Panc1 (cell line): Measurements from ENCODE around the gene PSKH1. TPM values are rescaled to one million over a fixed set of nuclear protein-coding genes. Genes with fewer than 3 reads are reported as not detected.

Source experiments
- ATAC-seq: fragments of 200-7000 bp; cut with Tn5 transposase; 2 replicates; pipeline ENCODE4 v1.9.1; 2020; ENCODE audit warnings: mild to moderate bottlenecking, moderate library complexity
- BruUV-seq: library from RNA; stranded (reverse); fragments of 400-500 nt; replicated peaks from 2 replicates; lab custom pipeline; 2021; lab: Mats Ljungman, UMichigan
- CTCF ChIA-PET: fragments of 300-600 bp; sonication (Branson Sonifier 250); formaldehyde crosslinking; loops from one replicate; lab custom pipeline; 2022; ENCODE audit warnings: antibody characterized with exemption; lab: Charles Lee
- POLR2A ChIA-PET: fragments of 300-600 bp; sonication (Branson Sonifier 250); formaldehyde crosslinking; loops from one replicate; lab custom pipeline; 2022; ENCODE audit warnings: antibody characterized with exemption; lab: Charles Lee
- DNase-seq: peaks from one replicate; pipeline ENCODE4 v3.0.0-alpha.2; 2010; ENCODE audit warnings: low read depth, low spot score
- H3K27ac ChIP-seq: 2 replicates; pipeline ENCODE4 v1.5.1; 2011; ENCODE audit warnings: mild to moderate bottlenecking, low read length, inconsistent platforms
- H3K27me3 ChIP-seq: fragments of 200-500 bp; sonication (Bioruptor generic); 2 replicates; pipeline ENCODE4 v1.6.0; 2014; ENCODE audit warnings: low read length, inconsistent platforms; ENCODE audit not compliant: control insufficient read depth, insufficient read depth
- H3K36me3 ChIP-seq: fragments of 200-500 bp; sonication (Bioruptor generic); 2 replicates; pipeline ENCODE4 v1.5.1; 2014; ENCODE audit warnings: inconsistent platforms, mild to moderate bottlenecking, low read length, moderate library complexity; ENCODE audit not compliant: control insufficient read depth, insufficient read depth
- H3K4me1 ChIP-seq: 2 replicates; pipeline ENCODE4 v1.5.1; 2011; ENCODE audit warnings: inconsistent platforms, mild to moderate bottlenecking, low read length, moderate library complexity; ENCODE audit not compliant: control insufficient read depth, insufficient read depth
- H3K4me3 ChIP-seq, 2 experiments: 2 replicates each; pipeline ENCODE4 v1.5.1; 2011 to 2012; ENCODE audit warnings: low read depth in 2 of 2, low read length in 2 of 2, mild to moderate bottlenecking in 2 of 2, inconsistent platforms in 1 of 2, moderate library complexity in 1 of 2
- H3K9me3 ChIP-seq: fragments of 200-500 bp; sonication (Bioruptor generic); 2 replicates; pipeline ENCODE4 v1.5.1; 2014; ENCODE audit warnings: low read depth, mild to moderate bottlenecking, inconsistent platforms, low read length, moderate library complexity; ENCODE audit not compliant: control insufficient read depth, insufficient read depth
- POLR2AphosphoS5 ChIP-seq: IDR thresholded peaks from 2 replicates; pipeline ENCODE4 v1.6.1; 2012; ENCODE audit warnings: mild to moderate bottlenecking, low read depth, low read length, moderate library complexity
- SIN3A ChIP-seq: IDR thresholded peaks from 2 replicates; pipeline ENCODE4 v1.6.1; 2012; ENCODE audit warnings: low read depth, mild to moderate bottlenecking, low read length, moderate library complexity, borderline replicate concordance; ENCODE audit not compliant: insufficient read depth
- TCF7L2 ChIP-seq: IDR thresholded peaks from 2 replicates; pipeline ENCODE4 v1.6.1; 2011; ENCODE audit warnings: mild to moderate bottlenecking, low read depth, low read length, inconsistent platforms
- in situ Hi-C: cut with HindIII; loops from 2 replicates; pipeline ENCODE4 v1.10.0; 2016; ENCODE audit warnings: low sequenced_read_pairs, low pct_unique_long_range_greater_than_20kb
- intact Hi-C: fragments of 100-400 bp; cut with micrococcal nuclease; formaldehyde crosslinking; loops from one replicate; pipeline ENCODE4 v1.10.0; 2022; ENCODE audit not compliant: unreplicated experiment
- total RNA-seq: library from RNA; stranded (reverse); gene quantifications from one replicate; pipeline ENCODE4 v1.2.1, GENCODE V29; 2021; ENCODE audit not compliant: unreplicated experiment
- TF ChIP-seq, protein P1 (sequence below): fragments of 450-650 bp; IDR thresholded peaks from 2 replicates; pipeline ENCODE4 v1.5.1; 2017; ENCODE audit warnings: mild to moderate bottlenecking
- TF ChIP-seq, protein P2 (sequence below), 2 experiments: IDR thresholded peaks; 2 replicates each; pipeline ENCODE4 v1.6.1; 2011 to 2012; ENCODE audit warnings: low read depth in 2 of 2, control low read depth in 1 of 2, low read length in 1 of 2, mild to moderate bottlenecking in 1 of 2, moderate library complexity in 1 of 2; ENCODE audit not compliant: insufficient read depth in 1 of 2

PSKH1 gene
- total RNA-seq, 1 experiment from 2014 or later, result 17.8 TPM

DNA sequence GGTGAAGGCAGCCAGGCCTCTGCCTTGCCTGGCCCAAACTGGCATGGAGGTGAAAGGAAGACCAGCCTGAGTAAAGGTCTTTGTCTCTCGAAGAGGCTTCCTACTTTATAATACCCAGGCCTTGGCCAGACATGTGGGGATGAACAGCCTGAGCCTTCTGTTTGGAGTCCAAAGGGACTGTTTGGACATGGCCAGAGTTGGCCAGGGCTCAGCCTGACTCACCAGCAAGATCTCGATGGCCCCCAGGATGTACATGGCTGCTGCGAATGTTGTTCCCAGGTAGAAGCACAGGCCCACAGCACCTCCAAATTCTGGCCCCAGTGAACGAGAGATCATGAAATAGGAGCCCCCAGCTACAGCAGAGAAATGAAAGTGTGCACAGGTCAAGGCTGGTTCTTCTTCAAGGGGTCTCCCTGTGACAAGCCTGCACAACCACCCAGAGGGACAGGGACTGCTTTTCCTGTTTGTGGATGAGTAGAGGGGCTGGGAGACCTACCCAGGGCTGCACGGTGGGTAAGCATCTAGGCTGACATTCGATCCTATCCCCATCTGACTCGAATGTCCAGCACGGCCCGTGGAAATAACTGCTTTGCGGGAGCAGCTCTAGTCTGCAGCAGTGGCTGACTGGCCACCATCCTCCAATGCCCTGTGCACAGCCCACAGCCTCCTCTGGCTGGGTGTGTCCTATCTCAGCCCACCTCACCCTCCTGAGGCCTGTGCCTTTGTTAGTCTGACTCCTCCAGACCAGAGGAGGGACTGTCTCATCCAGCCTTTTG lies 61.6 kb downstream of the PSKH1 start:
- H3K4me1 ChIP-seq, result no peaks in the 10 kb centered on the region
- no peak for TF ChIP-seq SIN3A
- TF ChIP-seq, protein P1, sequence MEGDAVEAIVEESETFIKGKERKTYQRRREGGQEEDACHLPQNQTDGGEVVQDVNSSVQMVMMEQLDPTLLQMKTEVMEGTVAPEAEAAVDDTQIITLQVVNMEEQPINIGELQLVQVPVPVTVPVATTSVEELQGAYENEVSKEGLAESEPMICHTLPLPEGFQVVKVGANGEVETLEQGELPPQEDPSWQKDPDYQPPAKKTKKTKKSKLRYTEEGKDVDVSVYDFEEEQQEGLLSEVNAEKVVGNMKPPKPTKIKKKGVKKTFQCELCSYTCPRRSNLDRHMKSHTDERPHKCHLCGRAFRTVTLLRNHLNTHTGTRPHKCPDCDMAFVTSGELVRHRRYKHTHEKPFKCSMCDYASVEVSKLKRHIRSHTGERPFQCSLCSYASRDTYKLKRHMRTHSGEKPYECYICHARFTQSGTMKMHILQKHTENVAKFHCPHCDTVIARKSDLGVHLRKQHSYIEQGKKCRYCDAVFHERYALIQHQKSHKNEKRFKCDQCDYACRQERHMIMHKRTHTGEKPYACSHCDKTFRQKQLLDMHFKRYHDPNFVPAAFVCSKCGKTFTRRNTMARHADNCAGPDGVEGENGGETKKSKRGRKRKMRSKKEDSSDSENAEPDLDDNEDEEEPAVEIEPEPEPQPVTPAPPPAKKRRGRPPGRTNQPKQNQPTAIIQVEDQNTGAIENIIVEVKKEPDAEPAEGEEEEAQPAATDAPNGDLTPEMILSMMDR, result no peak
- no peak for TF ChIP-seq POLR2AphosphoS5
- TF ChIP-seq, protein P2, sequence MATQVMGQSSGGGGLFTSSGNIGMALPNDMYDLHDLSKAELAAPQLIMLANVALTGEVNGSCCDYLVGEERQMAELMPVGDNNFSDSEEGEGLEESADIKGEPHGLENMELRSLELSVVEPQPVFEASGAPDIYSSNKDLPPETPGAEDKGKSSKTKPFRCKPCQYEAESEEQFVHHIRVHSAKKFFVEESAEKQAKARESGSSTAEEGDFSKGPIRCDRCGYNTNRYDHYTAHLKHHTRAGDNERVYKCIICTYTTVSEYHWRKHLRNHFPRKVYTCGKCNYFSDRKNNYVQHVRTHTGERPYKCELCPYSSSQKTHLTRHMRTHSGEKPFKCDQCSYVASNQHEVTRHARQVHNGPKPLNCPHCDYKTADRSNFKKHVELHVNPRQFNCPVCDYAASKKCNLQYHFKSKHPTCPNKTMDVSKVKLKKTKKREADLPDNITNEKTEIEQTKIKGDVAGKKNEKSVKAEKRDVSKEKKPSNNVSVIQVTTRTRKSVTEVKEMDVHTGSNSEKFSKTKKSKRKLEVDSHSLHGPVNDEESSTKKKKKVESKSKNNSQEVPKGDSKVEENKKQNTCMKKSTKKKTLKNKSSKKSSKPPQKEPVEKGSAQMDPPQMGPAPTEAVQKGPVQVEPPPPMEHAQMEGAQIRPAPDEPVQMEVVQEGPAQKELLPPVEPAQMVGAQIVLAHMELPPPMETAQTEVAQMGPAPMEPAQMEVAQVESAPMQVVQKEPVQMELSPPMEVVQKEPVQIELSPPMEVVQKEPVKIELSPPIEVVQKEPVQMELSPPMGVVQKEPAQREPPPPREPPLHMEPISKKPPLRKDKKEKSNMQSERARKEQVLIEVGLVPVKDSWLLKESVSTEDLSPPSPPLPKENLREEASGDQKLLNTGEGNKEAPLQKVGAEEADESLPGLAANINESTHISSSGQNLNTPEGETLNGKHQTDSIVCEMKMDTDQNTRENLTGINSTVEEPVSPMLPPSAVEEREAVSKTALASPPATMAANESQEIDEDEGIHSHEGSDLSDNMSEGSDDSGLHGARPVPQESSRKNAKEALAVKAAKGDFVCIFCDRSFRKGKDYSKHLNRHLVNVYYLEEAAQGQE (IDR thresholded peaks at IDR 0.05; ENCODE audit: insufficient read depth in 1 of 2, low read depth in 2 of 2, low read length in 1 of 2), result no peak
- no peak for TF ChIP-seq TCF7L2
- in situ Hi-C loops, result no loop called here
- H3K9me3 ChIP-seq, result no peaks in the 10 kb centered on the region
- no peak overlapping the region for H3K4me3 ChIP-seq
- CTCF ChIA-PET, result no interaction called here
- POLR2A ChIA-PET, result no interaction called here
- no peaks in the 10 kb centered on the region for H3K27me3 ChIP-seq
- H3K27ac ChIP-seq, result no peak overlapping the region
- ATAC-seq (no peak), DNase-seq (no peak)
- intact Hi-C loops, result no loop called here
- no peaks in the 10 kb centered on the region for H3K36me3 ChIP-seq
- no TSS peak for BruUV-seq

DNA sequence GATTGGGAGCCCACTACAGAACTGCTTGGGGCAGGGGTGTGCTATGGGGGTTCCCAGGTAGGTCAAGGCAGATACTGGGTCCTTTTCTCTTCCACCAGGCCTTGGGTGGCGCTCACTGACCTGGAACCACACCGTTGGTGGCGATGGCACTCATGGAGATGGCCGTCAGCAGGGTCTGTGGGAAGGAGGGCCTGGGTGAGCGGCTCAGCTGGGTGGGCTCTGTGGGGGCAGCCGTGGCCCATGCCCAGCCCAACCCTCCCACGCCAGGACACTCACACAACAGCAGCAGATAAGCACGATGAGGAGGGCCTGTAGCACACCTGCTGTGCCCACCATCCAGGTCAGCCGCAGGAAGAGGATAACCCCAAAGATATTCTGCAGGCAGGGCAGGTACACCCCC lies 64.6 kb downstream of the PSKH1 start:
- no peaks in the 10 kb centered on the region for H3K9me3 ChIP-seq
- in situ Hi-C loops, result no loop called here
- TF ChIP-seq TCF7L2 (no peak), POLR2AphosphoS5 (no peak), SIN3A (no peak)
- TF ChIP-seq, protein P1, result no peak
- TF ChIP-seq, protein P2 (IDR thresholded peaks at IDR 0.05; ENCODE audit: insufficient read depth in 1 of 2, low read depth in 2 of 2, low read length in 1 of 2), result no peak
- no peak overlapping the region for H3K4me3 ChIP-seq
- CTCF ChIA-PET, result interaction anchor here (0.5 to 0.6 kb wide), 2 partner anchors 33 to 44 kb away, joined by 3 to 5 read pairs; no protein-coding TSS in a partner anchor
- ATAC-seq (no peak), DNase-seq (no peak)
- no peak overlapping the region for H3K27ac ChIP-seq
- POLR2A ChIA-PET, result no interaction called here
- no peaks in the 10 kb centered on the region for H3K4me1 ChIP-seq
- H3K27me3 ChIP-seq, result no peaks in the 10 kb centered on the region
- intact Hi-C loops, result no loop called here
- BruUV-seq, result no TSS peak
- H3K36me3 ChIP-seq, result no peaks in the 10 kb centered on the region; the same call in 1 of the 2 replicates
